Psoas muscle (tissue), 8 donors: ENCODE data around the gene LNP1. TPM values are rescaled to one million over a fixed set of nuclear protein-coding genes. Genes with fewer than 3 reads are reported as not detected.

Source experiments
- ATAC-seq, 4 donors: fragments of 200-7000 bp; cut with Tn5 transposase; one replicate each; pipeline ENCODE4 v1.9.1; 2020; ENCODE audit warnings: moderate library complexity in 3 of 4, mild to moderate bottlenecking in 2 of 4
- DNase-seq, 2 donors: peaks; one replicate each; pipeline ENCODE4 v3.0.0-alpha.2; 2020
- H3K27ac ChIP-seq: fragments of 200-600 bp; one replicate; pipeline ENCODE4 v1.8.0; 2022
- H3K27me3 ChIP-seq, 3 donors: fragments of 200-600 bp in 1 of 3; one replicate each; pipeline versions ENCODE4 v1.6.1 to v1.8.0; 2013 to 2022; ENCODE audit warnings: low read length in 2 of 3, mild to moderate bottlenecking in 2 of 3, moderate library complexity in 1 of 3; ENCODE audit not compliant: insufficient read depth in 3 of 3
- H3K36me3 ChIP-seq, 2 donors: fragments of 200-600 bp in 1 of 2; one replicate each; pipeline versions ENCODE4 v1.6.1 to v1.8.0; 2013 to 2022; ENCODE audit warnings: low read depth in 1 of 2, mild to moderate bottlenecking in 1 of 2, moderate library complexity in 1 of 2; ENCODE audit not compliant: insufficient read depth in 1 of 2
- H3K4me1 ChIP-seq: fragments of 200-600 bp; one replicate; pipeline ENCODE4 v1.8.0; 2022
- H3K4me3 ChIP-seq: fragments of 200-600 bp; one replicate; pipeline ENCODE4 v1.8.0; 2022; ENCODE audit warnings: mild to moderate bottlenecking
- H3K9me3 ChIP-seq: fragments of 200-600 bp; one replicate; pipeline ENCODE4 v1.8.0; 2022
- WGBS, 3 donors: extraction: QIAGEN DNeasy Blood & Tissue Kit; methylation state at CpG; one replicate each; pipeline versions ENCODE4 v1.1.6 to v1.1.7; 2013; 5-methylcytosine and 5-hydroxymethylcytosine counted together
- intact Hi-C, 2 donors: fragments of 100-400 bp; cut with DNase I; formaldehyde crosslinking; loops; one replicate each; pipeline versions ENCODE4 v1.11.0 to v1.14.2; 2022
- polyA plus RNA-seq, 3 donors: library from polyadenylated mRNA; stranded (reverse); fragments of 200-250 nt; gene quantifications; one replicate each; pipeline ENCODE4 v1.2.3, GENCODE V29; 2013
- total RNA-seq, 4 donors: library from RNA; stranded (reverse); fragmentation: NEBNext Ultra II Directional in 2 of 4; extraction: Animal tissue kit (Norgen Biotek cat#: 25700) in 2 of 4; gene quantifications; one replicate each; pipeline versions ENCODE4 v1.2.1 to v1.2.4, GENCODE V29; 2021 to 2023
- TF ChIP-seq, protein P1 (sequence below): fragments of 200-600 bp; IDR thresholded peaks from one replicate; pipeline ENCODE4 v1.8.0; 2022; ENCODE audit warnings: antibody characterized with exemption
- donor health status: healthy with polysubstance abuse.
- donor health status: DM: no; HTN: no; CAD: no; lungs with moderate emphysema.
- donor health status: Bipolar disorder and iron deficiency.
- donor health status: healthy.
- donor health status: DM: yes; HTN: yes; CAD: no.
- donor health status: DM: no; HTN: no; CAD: no.
- donor health status: DM: no; HTN: no; CAD: no.
- donor health status: DM: yes; HTN: yes; CAD: no.

Gene LNP1
- total and polyA plus RNA-seq, 7 donors: 0.96 to 5.1 (median 1.7) TPM

DNA sequence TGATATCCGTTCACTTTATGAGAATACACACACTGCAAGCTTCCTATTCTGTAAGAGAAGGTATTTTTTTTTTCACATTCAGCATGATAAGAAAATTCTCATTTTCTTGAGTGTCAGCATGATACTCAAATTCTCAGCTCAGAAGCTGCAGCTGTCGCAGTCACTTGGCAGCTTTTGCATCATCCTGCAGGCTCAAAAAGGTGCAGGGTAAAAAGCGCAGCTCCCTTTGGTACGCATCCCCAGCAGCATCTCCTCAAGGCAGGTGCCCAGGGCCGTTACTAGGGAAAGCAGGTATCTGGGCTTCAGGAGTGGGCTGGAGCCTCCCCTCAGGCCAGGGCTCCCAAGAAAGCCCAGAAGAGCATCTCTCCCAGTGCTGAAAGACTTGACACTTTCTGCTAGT, 22.3 kb downstream of the LNP1 start:
- intact Hi-C loops: no loop called here
- DNase-seq (no peak), ATAC-seq (no peak)
- Histone ChIP-seq H3K4me3 (no peak overlapping the region), H3K9me3 (no peaks in the 10 kb centered on the region), H3K27ac (no peak overlapping the region), H3K36me3 (no peaks in the 10 kb centered on the region), H3K27me3 (no peaks in the 10 kb centered on the region), H3K4me1 (no peaks in the 10 kb centered on the region)
- 93 to 99% (median 97%) methylated on average over 5 of the region's 5 CpGs for whole genome bisulfite sequencing, 3 donors
- TF ChIP-seq, protein P1, sequence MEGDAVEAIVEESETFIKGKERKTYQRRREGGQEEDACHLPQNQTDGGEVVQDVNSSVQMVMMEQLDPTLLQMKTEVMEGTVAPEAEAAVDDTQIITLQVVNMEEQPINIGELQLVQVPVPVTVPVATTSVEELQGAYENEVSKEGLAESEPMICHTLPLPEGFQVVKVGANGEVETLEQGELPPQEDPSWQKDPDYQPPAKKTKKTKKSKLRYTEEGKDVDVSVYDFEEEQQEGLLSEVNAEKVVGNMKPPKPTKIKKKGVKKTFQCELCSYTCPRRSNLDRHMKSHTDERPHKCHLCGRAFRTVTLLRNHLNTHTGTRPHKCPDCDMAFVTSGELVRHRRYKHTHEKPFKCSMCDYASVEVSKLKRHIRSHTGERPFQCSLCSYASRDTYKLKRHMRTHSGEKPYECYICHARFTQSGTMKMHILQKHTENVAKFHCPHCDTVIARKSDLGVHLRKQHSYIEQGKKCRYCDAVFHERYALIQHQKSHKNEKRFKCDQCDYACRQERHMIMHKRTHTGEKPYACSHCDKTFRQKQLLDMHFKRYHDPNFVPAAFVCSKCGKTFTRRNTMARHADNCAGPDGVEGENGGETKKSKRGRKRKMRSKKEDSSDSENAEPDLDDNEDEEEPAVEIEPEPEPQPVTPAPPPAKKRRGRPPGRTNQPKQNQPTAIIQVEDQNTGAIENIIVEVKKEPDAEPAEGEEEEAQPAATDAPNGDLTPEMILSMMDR: no peak

DNA sequence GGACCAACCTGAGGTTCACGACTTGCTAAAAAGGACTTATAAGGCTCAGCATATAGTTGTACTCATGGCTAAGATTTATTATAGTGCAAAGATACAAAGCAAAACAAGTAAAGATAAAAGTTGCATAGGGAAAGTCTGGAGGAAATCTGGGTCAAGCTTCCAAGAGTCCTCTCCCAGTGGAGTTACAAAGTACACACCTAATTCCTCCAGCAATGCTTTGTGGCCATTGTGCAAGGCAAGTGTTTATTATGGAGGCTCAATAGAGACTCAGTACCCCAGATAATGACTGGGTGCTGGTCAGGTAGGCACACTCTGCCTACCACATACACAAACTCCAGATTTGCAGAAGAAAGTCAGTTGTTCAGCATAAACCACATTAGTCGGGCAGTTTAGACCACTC, 22.9 kb downstream of the LNP1 start:
- H3K4me3 ChIP-seq: no peak overlapping the region
- H3K27me3 ChIP-seq: no peaks in the 10 kb centered on the region
- H3K36me3 ChIP-seq: no peaks in the 10 kb centered on the region
- WGBS, 3 donors: 92 to 96% (median 93%) methylated on average over 2 of the region's 2 CpGs
- DNase-seq (no peak), ATAC-seq (no peak)
- TF ChIP-seq, protein P1: no peak
- H3K4me1 ChIP-seq: no peaks in the 10 kb centered on the region
- H3K27ac ChIP-seq: no peak overlapping the region
- intact Hi-C loops: no loop called here
- H3K9me3 ChIP-seq: no peaks in the 10 kb centered on the region

DNA sequence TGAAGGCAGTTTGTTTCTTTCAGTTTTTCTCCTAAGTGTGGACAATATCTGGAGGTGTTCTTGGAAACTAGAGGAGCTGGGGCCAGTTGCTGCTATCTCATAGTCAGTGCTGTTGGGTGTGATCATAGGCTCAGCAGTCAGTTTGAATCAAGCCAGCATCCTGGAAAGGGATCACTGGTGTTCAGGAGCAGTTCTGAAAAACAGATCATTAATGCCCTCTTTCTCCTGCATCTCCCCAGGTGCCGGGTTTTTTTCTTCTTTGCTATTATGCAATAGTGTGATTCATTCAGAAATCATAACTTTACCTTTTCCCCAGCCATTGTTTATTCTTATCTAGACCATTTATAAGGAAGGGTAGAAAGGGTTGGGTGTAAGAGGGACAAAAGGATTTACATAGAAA, 24.0 kb downstream of the LNP1 start:
- H3K4me1 ChIP-seq: no peaks in the 10 kb centered on the region
- ATAC-seq: no peak
- intact Hi-C loops: no loop called here
- 55 to 86% (median 77%) methylated on average over 1 of the region's 1 CpG for WGBS, 3 donors
- no peak overlapping the region for H3K27ac ChIP-seq
- H3K27me3 ChIP-seq: no peaks in the 10 kb centered on the region
- no peak overlapping the region for H3K4me3 ChIP-seq
- DNase-seq: no peak
- TF ChIP-seq, protein P1: no peak
- no peaks in the 10 kb centered on the region for H3K36me3 ChIP-seq
- H3K9me3 ChIP-seq: no peaks in the 10 kb centered on the region

DNA sequence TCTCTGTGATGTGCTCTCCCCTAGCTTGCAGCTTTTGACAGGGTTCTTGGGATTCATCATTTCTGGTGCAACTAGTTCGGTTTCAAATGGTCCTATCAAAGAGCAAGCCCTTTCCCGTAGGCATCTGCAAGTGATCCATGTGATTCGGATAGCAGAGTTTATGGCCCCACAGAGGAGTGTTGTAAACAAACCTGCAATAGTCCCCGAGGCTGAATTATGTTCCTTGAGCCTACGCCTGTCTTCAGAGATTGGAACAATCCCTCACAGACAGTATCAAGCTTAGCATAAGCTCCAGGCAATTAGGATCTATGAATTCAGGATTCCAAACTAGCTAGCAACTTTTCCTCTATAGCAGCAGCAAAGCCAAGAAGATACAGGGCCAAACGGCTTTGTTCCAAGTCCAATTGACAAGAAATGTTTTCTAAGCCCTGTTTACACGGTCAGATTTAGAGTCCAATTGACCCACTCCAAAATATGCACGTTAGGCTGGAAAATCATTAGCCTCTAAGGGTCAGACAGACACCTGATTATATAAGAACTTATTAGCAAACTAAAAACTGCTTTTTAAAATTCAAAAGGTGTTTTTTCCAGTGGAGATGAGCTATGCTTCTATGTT, 24.8 kb downstream of the LNP1 start:
- ATAC-seq: no peak
- Histone ChIP-seq H3K36me3 (no peaks in the 10 kb centered on the region), H3K27me3 (no peaks in the 10 kb centered on the region), H3K9me3 (no peaks in the 10 kb centered on the region), H3K4me3 (no peak overlapping the region), H3K27ac (no peak overlapping the region), H3K4me1 (no peaks in the 10 kb centered on the region)
- TF ChIP-seq, protein P1: no peak
- DNase-seq: no peak
- 44 to 48% (median 44%) methylated on average over 8 of the region's 8 CpGs for WGBS, 3 donors
- intact Hi-C loops: no loop called here

DNA sequence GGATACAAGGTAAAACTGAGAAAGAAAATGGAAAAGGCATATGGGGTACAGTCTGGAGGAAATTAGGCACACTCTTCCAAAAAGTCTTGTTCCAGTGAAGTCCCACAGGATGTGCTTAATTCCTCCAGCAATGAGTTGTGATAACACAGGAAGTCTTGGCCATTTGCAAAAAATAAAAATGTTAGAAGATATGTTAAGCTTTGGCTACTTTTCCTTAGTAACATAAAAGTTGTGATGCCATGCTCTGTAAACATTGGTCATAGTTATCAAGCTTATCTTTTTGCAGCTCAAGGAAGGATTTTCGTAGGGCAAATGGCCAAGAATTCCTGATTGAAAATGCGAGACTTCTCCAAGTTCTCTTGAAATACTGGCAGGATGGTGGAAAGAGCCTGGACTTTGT, 26.4 kb downstream of the LNP1 start:
- ATAC-seq (no peak), DNase-seq (no peak)
- no peaks in the 10 kb centered on the region for H3K27me3 ChIP-seq
- TF ChIP-seq, protein P1: no peak
- no peak overlapping the region for H3K4me3 ChIP-seq
- H3K4me1 ChIP-seq: no peaks in the 10 kb centered on the region
- intact Hi-C loops: no loop called here
- no peak overlapping the region for H3K27ac ChIP-seq
- no peaks in the 10 kb centered on the region for H3K36me3 ChIP-seq
- WGBS, 3 donors: 45 to 53% (median 51%) methylated on average over 2 of the region's 2 CpGs
- H3K9me3 ChIP-seq: no peaks in the 10 kb centered on the region
